Astrocyte (in vitro differentiated cells and primary cell): ENCODE data around the gene MCF2L. TPM values are rescaled to one million over a fixed set of nuclear protein-coding genes. Genes with fewer than 3 reads are reported as not detected.

ENCODE experiments used
- DNase-seq: peaks from one replicate; pipeline ENCODE4 v3.0.0-alpha.2; 2010; ENCODE audit warnings: low read depth
- FAIRE-seq: peaks from 2 replicates; lab custom pipeline; 2011; peaks lifted over from hg19 to GRCh38; lab: Jason Lieb, UNC
- H2AFZ ChIP-seq: 2 replicates; pipeline ENCODE4 v1.6.0; 2012; ENCODE audit warnings: low read depth, low read length, inconsistent platforms
- H3K27ac ChIP-seq: 2 replicates; pipeline ENCODE4 v1.5.1; 2011; ENCODE audit warnings: low read depth, low read length, inconsistent platforms
- H3K27me3 ChIP-seq: 2 replicates; pipeline ENCODE4 v1.6.0; 2011; ENCODE audit warnings: low read length, inconsistent platforms; ENCODE audit not compliant: insufficient read depth
- H3K36me3 ChIP-seq: 2 replicates; pipeline ENCODE4 v1.5.1; 2011; ENCODE audit warnings: low read length, inconsistent platforms; ENCODE audit not compliant: insufficient read depth
- H3K4me1 ChIP-seq: 2 replicates; pipeline ENCODE4 v1.5.1; 2011; ENCODE audit warnings: low read length, inconsistent platforms; ENCODE audit not compliant: insufficient read depth
- H3K4me2 ChIP-seq: 2 replicates; pipeline ENCODE4 v1.6.0; 2012; ENCODE audit warnings: low read length, inconsistent platforms
- H3K4me3 ChIP-seq: 2 replicates; pipeline ENCODE4 v1.5.1; 2011; ENCODE audit warnings: low read depth, mild to moderate bottlenecking, low read length, inconsistent platforms; ENCODE audit not compliant: insufficient read depth
- H3K79me2 ChIP-seq: 2 replicates; pipeline ENCODE4 v1.6.0; 2012; ENCODE audit warnings: mild to moderate bottlenecking, low read length, inconsistent platforms; ENCODE audit not compliant: insufficient read depth
- H3K9ac ChIP-seq: 2 replicates; pipeline ENCODE4 v1.6.0; 2012; ENCODE audit warnings: mild to moderate bottlenecking, low read length, inconsistent platforms
- H3K9me3 ChIP-seq: 2 replicates; pipeline ENCODE4 v1.5.1; 2012; ENCODE audit warnings: low read depth, mild to moderate bottlenecking, low read length, inconsistent platforms; ENCODE audit not compliant: insufficient read depth
- H4K20me1 ChIP-seq: 2 replicates; pipeline ENCODE4 v1.6.0; 2012; ENCODE audit warnings: low read length, inconsistent platforms; ENCODE audit not compliant: insufficient read depth
- H3K27ac Mint-ChIP-seq: one replicate; pipeline ENCODE4 v1.8.0; 2021; ENCODE audit warnings: mild to moderate bottlenecking, mixed read lengths; ENCODE audit not compliant: unreplicated experiment
- H3K27me3 Mint-ChIP-seq: one replicate; pipeline ENCODE4 v1.8.0; 2021; ENCODE audit warnings: low read depth, mixed read lengths; ENCODE audit not compliant: unreplicated experiment
- H3K36me3 Mint-ChIP-seq: one replicate; pipeline ENCODE4 v1.8.0; 2021; ENCODE audit warnings: low read depth, mixed read lengths; ENCODE audit not compliant: unreplicated experiment
- H3K4me1 Mint-ChIP-seq: one replicate; pipeline ENCODE4 v1.8.0; 2021; ENCODE audit warnings: low read depth, mixed read lengths; ENCODE audit not compliant: unreplicated experiment
- H3K4me3 Mint-ChIP-seq: one replicate; pipeline ENCODE4 v1.8.0; 2021; ENCODE audit warnings: mild to moderate bottlenecking, moderate library complexity, mixed read lengths; ENCODE audit not compliant: unreplicated experiment
- H3K9me3 Mint-ChIP-seq: one replicate; pipeline ENCODE4 v1.8.0; 2021; ENCODE audit warnings: mild to moderate bottlenecking, mixed read lengths; ENCODE audit not compliant: unreplicated experiment
- CTCF ChIP-seq: IDR thresholded peaks from 2 replicates; pipeline ENCODE4 v1.5.1; 2011; ENCODE audit warnings: low read depth, mild to moderate bottlenecking, inconsistent platforms, low read length, moderate library complexity; ENCODE audit not compliant: insufficient read depth
- EZH2 ChIP-seq: IDR thresholded peaks from 2 replicates; pipeline ENCODE4 v1.6.1; 2012; ENCODE audit warnings: mild to moderate bottlenecking, low read length, inconsistent platforms; ENCODE audit not compliant: insufficient read depth
- total RNA-seq: library from RNA; stranded (reverse); gene quantifications from 2 replicates; pipeline ENCODE4 v1.2.1, GENCODE V29; 2021

MCF2L gene
- total RNA-seq, 1 donor from 2014 or later, result 3.4 TPM

- Histone ChIP-seq H3K9ac (no peak overlapping the region), H2AFZ (no peak overlapping the region), H3K27me3 (peaks cover 52% of the 10 kb centered on the region), H3K9me3 (no peaks in the 10 kb centered on the region), H3K4me2 (no peak overlapping the region), H3K4me1 (no peaks in the 10 kb centered on the region), H4K20me1 (no peaks in the 10 kb centered on the region), H3K4me3 (no peak overlapping the region), H3K27ac (no peak overlapping the region), H3K79me2 (no peaks in the 10 kb centered on the region), H3K36me3 (no peaks in the 10 kb centered on the region)
- H3K36me3 Mint-ChIP-seq, result no peaks in the 10 kb centered on the region
- H3K4me1 Mint-ChIP-seq, result no peaks in the 10 kb centered on the region
- no peak overlapping the region for H3K4me3 Mint-ChIP-seq
- no peak for TF ChIP-seq EZH2
- TF ChIP-seq CTCF, result no peak
- peaks cover 1% of the 10 kb centered on the region for H3K9me3 Mint-ChIP-seq
- H3K27me3 Mint-ChIP-seq, result peaks cover 51% of the 10 kb centered on the region
- H3K27ac Mint-ChIP-seq, result no peak overlapping the region
- no peak for DNase-seq
- no peak for FAIRE-seq
These were observed 17.2 kb upstream of the MCF2L start for GRCh38 chr13:112951674-112952371.

- H3K79me2 ChIP-seq, result no peaks in the 10 kb centered on the region
- H3K4me1 ChIP-seq, result no peaks in the 10 kb centered on the region
- H3K9me3 ChIP-seq, result no peaks in the 10 kb centered on the region
- H3K27me3 ChIP-seq, result peaks cover 48% of the 10 kb centered on the region
- H3K27ac ChIP-seq, result no peak overlapping the region
- Mint-ChIP-seq H3K9me3 (peaks cover 1% of the 10 kb centered on the region), H3K36me3 (no peaks in the 10 kb centered on the region), H3K4me1 (peaks cover 3% of the 10 kb centered on the region), H3K4me3 (no peak overlapping the region), H3K27me3 (peaks cover 53% of the 10 kb centered on the region), H3K27ac (no peak overlapping the region)
- H4K20me1 ChIP-seq, result no peaks in the 10 kb centered on the region
- H3K36me3 ChIP-seq, result no peaks in the 10 kb centered on the region
- no peak overlapping the region for H3K4me2 ChIP-seq
- no peak overlapping the region for H3K9ac ChIP-seq
- H2AFZ ChIP-seq, result no peak overlapping the region
- DNase-seq, result no peak
- H3K4me3 ChIP-seq, result no peak overlapping the region
- TF ChIP-seq CTCF, result no peak
- no peak for TF ChIP-seq EZH2
- FAIRE-seq, result no peak
These were observed 16.1 kb upstream of the MCF2L start for GRCh38 chr13:112952759-112953551.
